CD4-positive, alpha-beta T cell treated with Interleukin-4 for 1 hour (primary cell): ENCODE results near the gene FAM3D.
"Not testable (repeated sequence)": the region's sequence is repeated elsewhere in the genome, so short reads cannot be mapped to it uniquely, and the experiment has no call there.

Source experiments
- DNase-seq, 2 donors: peaks; one replicate each; pipeline ENCODE4 v3.0.0-alpha.2; 2020 to 2022

Gene FAM3D

GRCh38 chr3:58683001-58683458, 16.5 kb upstream of the FAM3D start:
- DNase-seq = peak in 1 of 2 donors; percentile 13

GRCh38 chr3:58681863-58682262, 15.3 kb upstream of the FAM3D start:
- DNase-seq = no peak

GRCh38 chr3:58680879-58681525, 14.4 kb upstream of the FAM3D start:
- DNase-seq = no peak

GRCh38 chr3:58679974-58680666, 13.5 kb upstream of the FAM3D start:
- DNase-seq = no peak

GRCh38 chr3:58679446-58679845, 12.9 kb upstream of the FAM3D start:
- no peak for DNase-seq

GRCh38 chr3:58678177-58678970, 11.8 kb upstream of the FAM3D start:
- DNase-seq = not testable (repeated sequence)

GRCh38 chr3:58672880-58673279, 6.3 kb upstream of the FAM3D start:
- DNase-seq = no peak

- no peak for DNase-seq
These were observed 5.9 kb upstream of the FAM3D start for GRCh38 chr3:58672451-58672850.

- no peak for DNase-seq
These were observed 4.0 kb upstream of the FAM3D start for GRCh38 chr3:58670506-58671135.

GRCh38 chr3:58668247-58668646, 1.7 kb upstream of the FAM3D start:
- no peak for DNase-seq

GRCh38 chr3:58667704-58668103, 1.1 kb upstream of the FAM3D start:
- DNase-seq = no peak

GRCh38 chr3:58667229-58667628, 655 bp upstream of the FAM3D start:
- DNase-seq = no peak

GRCh38 chr3:58665405-58665804, 1.2 kb downstream of the FAM3D start:
- no peak for DNase-seq

- DNase-seq = no peak
These were observed 2.0 kb downstream of the FAM3D start for GRCh38 chr3:58664611-58665010.

GRCh38 chr3:58661836-58662420, 4.6 kb downstream of the FAM3D start:
- DNase-seq = no peak

- no peak for DNase-seq
These were observed 5.6 kb downstream of the FAM3D start for GRCh38 chr3:58660998-58661397.

GRCh38 chr3:58659051-58659675, 7.4 kb downstream of the FAM3D start:
- no peak for DNase-seq

- DNase-seq = no peak
These were observed 8.1 kb downstream of the FAM3D start for GRCh38 chr3:58658508-58658907.

- no peak for DNase-seq
These were observed 8.9 kb downstream of the FAM3D start for GRCh38 chr3:58657571-58658141.

GRCh38 chr3:58657036-58657520, 9.5 kb downstream of the FAM3D start:
- DNase-seq = no peak

GRCh38 chr3:58656631-58657030, 9.9 kb downstream of the FAM3D start:
- no peak for DNase-seq

- DNase-seq = no peak
These were observed 12.1 kb downstream of the FAM3D start for GRCh38 chr3:58654466-58654865.
